Cardiac septum (tissue), 1 donor: ENCODE data around the gene PDZD8. TPM values are rescaled to one million over a fixed set of nuclear protein-coding genes. Genes with fewer than 3 reads are reported as not detected.

Experiments
- DNase-seq: peaks from one replicate; pipeline ENCODE4 v3.0.0-alpha.2; 2020; ENCODE audit warnings: low spot score
- intact Hi-C: fragments of 100-400 bp; cut with DNase I; formaldehyde crosslinking; loops from one replicate; pipeline ENCODE4 v1.14.0; 2022
- long read RNA-seq: library from polyadenylated mRNA; unstranded; transcript quantifications from one replicate; pipeline ENCODE4 v2.0.0, GENCODE V29; 2021
- total RNA-seq: library from RNA; stranded (reverse); fragmentation: NEBNext Ultra II Directional; extraction: Animal tissue kit (Norgen Biotek cat#: 25700); gene quantifications from one replicate; pipeline ENCODE4 v1.2.1, GENCODE V29; 2021
- donor health status: DM: no; HTN: no; CAD: no.

The PDZD8 gene, protein sequence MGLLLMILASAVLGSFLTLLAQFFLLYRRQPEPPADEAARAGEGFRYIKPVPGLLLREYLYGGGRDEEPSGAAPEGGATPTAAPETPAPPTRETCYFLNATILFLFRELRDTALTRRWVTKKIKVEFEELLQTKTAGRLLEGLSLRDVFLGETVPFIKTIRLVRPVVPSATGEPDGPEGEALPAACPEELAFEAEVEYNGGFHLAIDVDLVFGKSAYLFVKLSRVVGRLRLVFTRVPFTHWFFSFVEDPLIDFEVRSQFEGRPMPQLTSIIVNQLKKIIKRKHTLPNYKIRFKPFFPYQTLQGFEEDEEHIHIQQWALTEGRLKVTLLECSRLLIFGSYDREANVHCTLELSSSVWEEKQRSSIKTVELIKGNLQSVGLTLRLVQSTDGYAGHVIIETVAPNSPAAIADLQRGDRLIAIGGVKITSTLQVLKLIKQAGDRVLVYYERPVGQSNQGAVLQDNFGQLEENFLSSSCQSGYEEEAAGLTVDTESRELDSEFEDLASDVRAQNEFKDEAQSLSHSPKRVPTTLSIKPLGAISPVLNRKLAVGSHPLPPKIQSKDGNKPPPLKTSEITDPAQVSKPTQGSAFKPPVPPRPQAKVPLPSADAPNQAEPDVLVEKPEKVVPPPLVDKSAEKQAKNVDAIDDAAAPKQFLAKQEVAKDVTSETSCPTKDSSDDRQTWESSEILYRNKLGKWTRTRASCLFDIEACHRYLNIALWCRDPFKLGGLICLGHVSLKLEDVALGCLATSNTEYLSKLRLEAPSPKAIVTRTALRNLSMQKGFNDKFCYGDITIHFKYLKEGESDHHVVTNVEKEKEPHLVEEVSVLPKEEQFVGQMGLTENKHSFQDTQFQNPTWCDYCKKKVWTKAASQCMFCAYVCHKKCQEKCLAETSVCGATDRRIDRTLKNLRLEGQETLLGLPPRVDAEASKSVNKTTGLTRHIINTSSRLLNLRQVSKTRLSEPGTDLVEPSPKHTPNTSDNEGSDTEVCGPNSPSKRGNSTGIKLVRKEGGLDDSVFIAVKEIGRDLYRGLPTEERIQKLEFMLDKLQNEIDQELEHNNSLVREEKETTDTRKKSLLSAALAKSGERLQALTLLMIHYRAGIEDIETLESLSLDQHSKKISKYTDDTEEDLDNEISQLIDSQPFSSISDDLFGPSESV
- total RNA-seq = 27.9 TPM
- long read RNA-seq, full-length matches to known transcripts = 12 of 17 reads
- long read RNA-seq, partial matches to known transcripts = 0 of 17 reads
- long read RNA-seq, other reads (novel, unspliced or antisense) = 5 of 17 reads

- DNase-seq = peak; percentile 98
- intact Hi-C loops = loop anchor here (10.0 kb wide), 1 partner anchor 669 kb away; the partner anchor contains the start of gene RAB11FIP2
Observed at GRCh38 chr10:117375360-117376178, at the start of gene PDZD8. PDZD8 (minus strand) TSS chr10:117375440; CDS start chr10:117375227, 213 bp downstream.

DNA sequence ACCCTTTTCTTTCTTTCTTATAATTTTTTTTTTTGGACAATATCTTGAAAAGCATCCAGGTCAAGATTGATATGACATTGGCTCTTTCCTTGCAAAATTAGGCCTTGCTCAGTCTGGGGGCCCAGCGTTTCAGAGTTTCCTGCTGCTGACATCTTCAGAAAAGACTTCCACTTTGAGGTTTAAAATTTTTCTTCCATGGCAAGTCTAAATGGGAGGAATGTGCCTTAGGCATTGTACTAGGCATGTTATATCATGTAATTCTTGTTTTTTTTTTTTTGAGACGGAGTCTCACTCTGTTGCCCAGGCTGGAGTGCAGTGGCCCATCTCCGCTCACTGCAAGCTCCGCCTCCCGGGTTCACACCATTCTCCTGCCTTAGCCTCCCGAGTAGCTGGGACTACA is 48.9 kb upstream of the PDZD8 start:
- intact Hi-C loops = no loop called here
- DNase-seq = no peak

- peak; percentile 66 for DNase-seq
- intact Hi-C loops = no loop called here
Observed at GRCh38 chr10:117421985-117422384, 46.7 kb upstream of the PDZD8 start.

GRCh38 chr10:117420768-117421167 is 45.5 kb upstream of the PDZD8 start:
- peak; percentile 73 for DNase-seq
- intact Hi-C loops = no loop called here

DNA sequence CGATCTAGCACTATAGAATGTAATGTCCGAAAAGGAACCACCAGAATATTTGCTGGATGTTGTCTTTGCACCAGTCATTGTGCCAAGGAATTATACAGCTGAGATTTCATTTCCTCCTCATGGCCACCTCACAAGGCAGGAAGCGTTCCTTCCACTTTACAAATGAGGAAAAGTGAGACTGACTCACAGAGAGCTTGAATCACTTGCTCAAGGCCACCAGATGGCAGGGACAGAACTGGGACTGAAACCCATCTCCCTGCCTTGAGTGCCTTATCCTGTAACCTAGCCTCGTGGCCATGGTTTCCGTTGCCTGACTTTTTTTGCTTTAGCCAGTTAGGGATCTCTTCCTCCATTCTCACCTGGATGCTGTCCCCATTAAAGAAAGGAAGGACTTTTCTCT is 44.7 kb upstream of the PDZD8 start:
- no peak for DNase-seq
- intact Hi-C loops = no loop called here

DNA sequence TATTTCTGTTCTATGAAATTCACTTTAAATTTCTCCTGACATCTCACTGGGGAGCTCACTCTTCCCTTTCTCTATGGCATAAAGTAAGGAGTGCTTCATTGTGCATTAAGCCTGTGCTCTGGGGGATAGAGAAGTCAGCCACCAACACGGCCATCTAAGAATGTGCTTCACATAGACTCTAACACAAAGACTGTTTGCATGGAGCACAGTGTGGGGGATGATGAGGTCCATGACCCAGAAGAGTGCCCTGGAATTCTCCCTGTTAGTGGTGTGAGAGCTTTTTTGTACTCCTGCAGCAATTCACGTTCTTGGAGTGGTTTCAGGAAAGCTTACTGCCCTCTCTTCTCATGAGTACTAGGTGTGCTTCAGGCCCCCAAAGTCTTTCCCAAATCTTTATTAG is 43.9 kb upstream of the PDZD8 start:
- no peak for DNase-seq
- intact Hi-C loops = no loop called here

DNA sequence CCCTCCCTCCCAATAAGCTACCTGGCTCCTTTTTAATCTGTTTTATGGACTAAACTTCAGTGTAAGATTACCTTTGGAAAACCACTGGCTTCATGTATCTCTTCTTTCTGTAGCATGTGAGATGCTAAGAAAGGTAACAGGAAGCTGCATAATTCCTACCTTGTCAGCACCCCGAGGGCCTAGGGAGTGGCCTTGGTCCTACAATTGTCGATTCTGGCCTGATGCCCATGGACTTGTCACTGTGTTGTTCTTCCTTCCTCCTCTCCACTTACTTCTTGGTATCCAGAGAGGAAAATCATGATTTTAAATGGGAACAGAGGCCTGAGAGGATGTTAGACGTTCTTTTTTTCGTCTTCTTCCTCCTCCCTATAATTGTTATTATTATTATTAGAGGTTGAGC is 42.9 kb upstream of the PDZD8 start:
- DNase-seq = no peak
- intact Hi-C loops = no loop called here

GRCh38 chr10:117417196-117417595 is 42.0 kb upstream of the PDZD8 start:
- intact Hi-C loops = no loop called here
- no peak for DNase-seq

GRCh38 chr10:117413928-117414618 is 38.8 kb upstream of the PDZD8 start:
- no peak for DNase-seq
- intact Hi-C loops = no loop called here

DNA sequence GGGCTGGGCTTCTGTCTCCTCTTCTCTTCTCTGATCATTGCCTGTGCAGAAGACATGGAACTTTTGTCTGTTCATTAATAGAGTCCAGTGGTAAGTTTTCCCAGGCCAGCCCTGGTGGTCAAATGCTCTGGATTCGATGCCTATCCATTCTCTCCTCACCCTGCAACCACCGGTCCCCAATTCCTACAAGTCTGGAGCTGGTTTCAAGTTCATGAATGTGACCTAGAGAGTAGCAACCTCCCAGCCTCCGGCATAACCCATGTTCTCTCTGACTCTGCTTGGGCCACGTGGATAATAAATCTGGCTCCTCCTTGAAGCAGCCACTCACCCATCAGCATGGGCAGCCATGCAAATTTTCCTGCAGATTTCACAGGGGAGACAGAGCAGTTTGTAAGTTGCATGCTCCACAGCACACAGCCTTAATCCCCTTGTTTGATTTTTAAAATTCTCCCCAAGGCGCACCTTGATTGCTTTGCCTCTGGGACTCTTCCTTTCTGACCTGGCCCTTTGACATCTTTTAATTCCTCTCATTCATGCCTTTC is 37.3 kb upstream of the PDZD8 start:
- intact Hi-C loops = no loop called here
- DNase-seq = no peak

DNA sequence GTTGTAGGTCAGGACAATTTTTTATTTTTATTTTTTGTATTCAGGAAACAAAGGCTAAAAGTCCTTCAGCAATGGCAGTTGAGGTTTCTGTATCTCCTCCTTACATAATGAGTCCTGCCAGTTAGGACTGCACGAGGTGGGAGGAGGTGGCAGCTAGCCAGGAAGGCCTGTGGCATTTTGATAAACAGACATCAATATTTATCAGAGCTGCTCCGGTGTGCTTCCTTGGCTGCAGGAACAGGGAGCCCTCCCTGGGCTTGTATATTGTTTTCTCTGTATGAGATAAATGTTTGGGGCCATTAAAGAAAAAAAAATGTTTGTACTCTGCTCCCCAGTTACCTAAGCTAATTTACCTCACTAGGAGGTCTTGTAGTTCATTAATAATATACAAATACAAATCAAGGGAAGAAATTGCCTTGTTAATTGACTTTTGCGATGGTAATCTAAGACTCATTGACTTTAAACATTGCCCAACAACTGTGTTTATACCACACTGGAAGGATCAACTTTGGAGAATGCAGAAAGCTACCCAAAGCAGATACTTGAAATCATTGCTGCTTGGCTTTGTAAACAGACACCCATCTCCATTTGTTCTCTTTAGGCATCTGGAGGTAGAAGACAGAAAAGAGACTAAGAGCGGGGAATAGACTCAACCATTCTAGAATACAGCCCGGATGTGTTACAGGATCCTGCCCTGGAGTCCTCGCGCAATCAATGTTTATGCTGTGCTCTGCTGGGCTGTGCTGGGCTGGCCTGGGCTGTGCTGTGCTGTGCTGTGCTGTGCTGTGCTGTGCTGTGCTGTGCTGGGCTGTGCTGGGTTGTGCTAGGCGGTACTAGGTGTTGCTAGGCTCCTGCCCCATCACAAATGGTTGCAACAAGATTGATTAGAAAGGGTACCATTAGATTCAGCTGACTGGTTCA is 36.5 kb upstream of the PDZD8 start:
- no peak for DNase-seq

DNA sequence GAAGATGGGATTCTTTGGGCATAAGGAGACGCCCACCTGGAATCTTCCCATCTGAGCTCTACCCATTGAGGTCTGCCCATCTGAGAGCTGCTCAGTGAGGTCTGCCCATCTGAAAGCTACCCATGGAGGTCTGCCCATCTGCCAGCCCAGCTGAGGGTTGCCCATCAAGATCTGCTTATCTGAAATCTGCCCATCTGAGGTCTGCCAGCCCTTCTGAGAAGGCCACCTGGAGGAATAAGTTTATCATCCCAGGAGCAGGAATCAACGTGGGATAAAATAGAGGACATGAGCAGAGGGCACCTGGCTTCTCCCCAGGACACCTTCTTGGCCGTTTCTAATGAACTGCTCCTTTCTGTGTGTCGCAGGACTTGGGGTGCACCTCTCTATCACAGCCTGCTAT is 35.3 kb upstream of the PDZD8 start:
- intact Hi-C loops = no loop called here

More for the DNA sequence above, 36.5 kb upstream of the PDZD8 start:
- intact Hi-C loops = no loop called here

GRCh38 chr10:117409549-117410305 is 34.5 kb upstream of the PDZD8 start:
- intact Hi-C loops = no loop called here
- DNase-seq = no peak

More for the DNA sequence above, 35.3 kb upstream of the PDZD8 start:
- no peak for DNase-seq

GRCh38 chr10:117408436-117409384 is 33.5 kb upstream of the PDZD8 start:
- DNase-seq = no peak
- intact Hi-C loops = no loop called here

GRCh38 chr10:117405730-117406129 is 30.5 kb upstream of the PDZD8 start:
- intact Hi-C loops = no loop called here
- no peak for DNase-seq
